Pancreas (tissue), 10 donors: ENCODE data around the gene PF4V1. TPM values are rescaled to one million over a fixed set of nuclear protein-coding genes. Genes with fewer than 3 reads are reported as not detected.
A peak's percentile ranks its signal among the peaks of the same experiment; 100 is the strongest.

Experiments used
- ATAC-seq, 4 donors: fragments of 200-7000 bp; cut with Tn5 transposase; one replicate each; pipeline versions ENCODE4 v1.8.0 to v1.9.1; 2020; ENCODE audit warnings: mild to moderate bottlenecking in 4 of 4, moderate library complexity in 4 of 4
- DNase-seq, 6 donors: peaks; one replicate each; pipeline ENCODE4 v3.0.0-alpha.2; 2020
- FAIRE-seq: peaks from 2 replicates; lab custom pipeline; 2012; peaks lifted over from hg19 to GRCh38; lab: Jason Lieb, UNC
- H3K27ac ChIP-seq, 4 donors: fragments of 200-600 bp; sonication (generic); 1 replicate in 3 of 4; 2 replicates in 1 of 4; pipeline versions ENCODE4 v1.5.0 to v1.8.0; 2020
- H3K27me3 ChIP-seq, 4 donors: fragments of 200-600 bp; one replicate each; pipeline ENCODE4 v1.8.0; 2021
- H3K36me3 ChIP-seq, 3 donors: fragments of 200-600 bp; sonication (generic) in 1 of 3; one replicate each; pipeline versions ENCODE4 v1.5.0 to v1.8.0; 2020 to 2021
- H3K4me1 ChIP-seq, 3 donors: fragments of 200-600 bp; one replicate each; pipeline ENCODE4 v1.8.0; 2021
- H3K4me3 ChIP-seq, 4 donors: fragments of 200-600 bp; sonication (generic) in 2 of 4; one replicate each; pipeline versions ENCODE4 v1.5.0 to v1.8.0; 2020 to 2021
- H3K9me3 ChIP-seq, 4 donors: fragments of 200-600 bp; one replicate each; pipeline ENCODE4 v1.8.0; 2021
- WGBS, 2 donors: extraction: QIAGEN DNeasy Blood & Tissue Kit; methylation state at CpG; one replicate each; pipeline ENCODE4 v1.1.7; 2013; 5-methylcytosine and 5-hydroxymethylcytosine counted together
- intact Hi-C, 3 donors: fragments of 100-400 bp; cut with DNase I; formaldehyde crosslinking; loops; one replicate each; pipeline versions ENCODE4 v1.11.1 to v1.14.2; 2022
- polyA plus RNA-seq, 2 donors: library from polyadenylated mRNA; stranded (reverse); fragments of 200-250 nt; gene quantifications; one replicate each; pipeline ENCODE4 v1.2.3, GENCODE V29; 2013
- total RNA-seq, 6 donors: library from RNA; stranded (reverse); fragmentation: NEBNext Ultra II Directional in 4 of 6; extraction: Animal tissue kit (Norgen Biotek cat#: 25700) in 4 of 6; gene quantifications; one replicate each; pipeline versions ENCODE4 v1.2.1 to v1.2.4, GENCODE V29; 2021 to 2023
- TF ChIP-seq, protein P1 (sequence below), 4 donors: fragments of 200-600 bp; sonication (generic) in 3 of 4; IDR thresholded peaks; one replicate each; pipeline versions ENCODE4 v1.5.0 to v1.8.0; 2021; ENCODE audit warnings: antibody characterized with exemption in 4 of 4
- donor health status: healthy with polysubstance abuse.
- donor health status: DM: no; HTN: no; CAD: no; lungs with moderate emphysema.
- donor health status: DM: no; HTN: no; CAD: no.
- donor health status: control.
- donor health status: control.
- donor health status: Bipolar disorder and iron deficiency.
- donor health status: DM: yes; HTN: yes; CAD: no.
- donor health status: DM: no; HTN: no; CAD: no.
- donor health status: DM: no; HTN: no; CAD: no.
- donor health status: DM: yes; HTN: yes; CAD: no.

PF4V1 gene
- total and polyA plus RNA-seq, 8 donors: 0.53 TPM; not detected in 7

DNA sequence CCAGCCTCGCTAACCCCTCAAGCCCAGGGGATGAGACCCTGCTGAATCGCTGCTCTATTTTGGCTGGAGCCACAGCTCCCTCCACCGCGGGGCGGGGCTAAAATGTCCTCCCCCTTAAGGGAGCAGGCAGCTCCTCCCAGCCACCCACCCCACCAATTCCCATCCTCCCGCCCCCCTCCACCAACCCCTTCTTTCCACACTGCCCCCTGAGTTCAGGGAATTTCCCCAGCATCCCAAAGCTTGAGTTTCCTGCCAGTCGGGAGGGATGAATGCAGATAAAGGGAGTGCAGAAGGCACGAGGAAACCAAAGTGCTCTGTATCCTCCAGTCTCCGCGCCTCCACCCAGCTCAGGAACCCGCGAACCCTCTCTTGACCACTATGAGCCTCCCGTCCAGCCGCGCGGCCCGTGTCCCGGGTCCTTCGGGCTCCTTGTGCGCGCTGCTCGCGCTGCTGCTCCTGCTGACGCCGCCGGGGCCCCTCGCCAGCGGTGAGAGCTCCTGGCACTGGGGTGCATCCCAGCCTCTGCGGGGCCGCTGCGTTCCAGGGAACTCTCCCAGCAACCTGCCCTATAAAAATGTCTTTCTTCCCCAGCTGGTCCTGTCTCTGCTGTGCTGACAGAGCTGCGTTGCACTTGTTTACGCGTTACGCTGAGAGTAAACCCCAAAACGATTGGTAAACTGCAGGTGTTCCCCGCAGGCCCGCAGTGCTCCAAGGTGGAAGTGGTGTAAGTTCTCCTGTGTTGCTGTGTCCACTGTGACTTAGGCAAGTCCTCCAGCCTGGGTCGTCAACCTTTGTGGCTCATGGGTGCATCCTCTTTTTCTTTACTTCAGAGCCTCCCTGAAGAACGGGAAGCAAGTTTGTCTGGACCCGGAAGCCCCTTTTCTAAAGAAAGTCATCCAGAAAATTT lies 16.5 kb upstream of the PF4V1 start, which contains the start of gene CXCL6:
CXCL6 (plus strand) TSS at position 306 of the 907 bp plus-strand sequence; CDS start at position 379, 73 bp downstream.
- Histone ChIP-seq H3K36me3 (no peaks in the 10 kb centered on the region), H3K4me3 (peak within 1 kb of the TSS in 3 of 4 donors; percentile 13 to 47 (median 25)), H3K27ac (peak within 1 kb of the TSS in 2 of 4 donors; percentile 58 to 66), H3K4me1 (peaks cover 0 to 4% (median 3%) of the 10 kb centered on the region in 3 donors), H3K27me3 (peaks cover 0 to 4% (median 2%) of the 10 kb centered on the region in 4 donors), H3K9me3 (no peaks in the 10 kb centered on the region)
- FAIRE-seq (no peak), ATAC-seq (peak; percentile 48 to 81 (median 76)), DNase-seq (peak in 5 of 6 donors; percentile 12 to 74 (median 29))
- WGBS, 2 donors: 7 to 11% methylated on average over 40 to 41 of the region's 41 CpGs
- intact Hi-C loops: no loop called here
- TF ChIP-seq, protein P1, sequence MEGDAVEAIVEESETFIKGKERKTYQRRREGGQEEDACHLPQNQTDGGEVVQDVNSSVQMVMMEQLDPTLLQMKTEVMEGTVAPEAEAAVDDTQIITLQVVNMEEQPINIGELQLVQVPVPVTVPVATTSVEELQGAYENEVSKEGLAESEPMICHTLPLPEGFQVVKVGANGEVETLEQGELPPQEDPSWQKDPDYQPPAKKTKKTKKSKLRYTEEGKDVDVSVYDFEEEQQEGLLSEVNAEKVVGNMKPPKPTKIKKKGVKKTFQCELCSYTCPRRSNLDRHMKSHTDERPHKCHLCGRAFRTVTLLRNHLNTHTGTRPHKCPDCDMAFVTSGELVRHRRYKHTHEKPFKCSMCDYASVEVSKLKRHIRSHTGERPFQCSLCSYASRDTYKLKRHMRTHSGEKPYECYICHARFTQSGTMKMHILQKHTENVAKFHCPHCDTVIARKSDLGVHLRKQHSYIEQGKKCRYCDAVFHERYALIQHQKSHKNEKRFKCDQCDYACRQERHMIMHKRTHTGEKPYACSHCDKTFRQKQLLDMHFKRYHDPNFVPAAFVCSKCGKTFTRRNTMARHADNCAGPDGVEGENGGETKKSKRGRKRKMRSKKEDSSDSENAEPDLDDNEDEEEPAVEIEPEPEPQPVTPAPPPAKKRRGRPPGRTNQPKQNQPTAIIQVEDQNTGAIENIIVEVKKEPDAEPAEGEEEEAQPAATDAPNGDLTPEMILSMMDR (IDR thresholded peaks at IDR 0.05): no peak

DNA sequence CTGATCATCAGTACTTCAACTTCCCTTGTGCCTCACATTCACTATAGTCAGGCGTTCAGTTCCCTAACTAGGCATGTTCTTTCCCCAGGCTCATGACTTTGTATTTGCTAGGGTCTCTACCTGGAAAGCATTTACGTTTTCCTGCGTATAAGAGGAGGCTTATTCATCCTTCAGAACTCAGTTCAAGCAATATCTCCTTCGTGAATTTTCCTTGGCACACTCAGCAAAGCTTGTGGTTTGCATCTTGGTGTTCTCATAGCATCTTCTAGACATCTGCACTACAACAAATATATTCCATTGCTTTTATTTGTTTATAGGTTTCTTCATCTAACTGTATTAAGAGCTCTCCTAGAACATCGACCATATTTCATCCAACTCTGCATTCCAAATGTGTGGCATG lies 14.0 kb upstream of the PF4V1 start:
- no peaks in the 10 kb centered on the region for H3K36me3 ChIP-seq
- TF ChIP-seq, protein P1 (IDR thresholded peaks at IDR 0.05): no peak
- H3K27ac ChIP-seq: peak overlapping the region in 1 of 4 donors; percentile 6
- WGBS, 2 donors: 68 to 76% methylated on average over 5 of the region's 5 CpGs
- intact Hi-C loops: no loop called here
- ATAC-seq (no peak), DNase-seq (no peak), FAIRE-seq (no peak)
- peaks cover 0 to 4% (median 2%) of the 10 kb centered on the region in 4 donors for H3K27me3 ChIP-seq
- no peak overlapping the region for H3K4me3 ChIP-seq
- peaks cover 0 to 4% (median 3%) of the 10 kb centered on the region in 3 donors for H3K4me1 ChIP-seq
- H3K9me3 ChIP-seq: no peaks in the 10 kb centered on the region

DNA sequence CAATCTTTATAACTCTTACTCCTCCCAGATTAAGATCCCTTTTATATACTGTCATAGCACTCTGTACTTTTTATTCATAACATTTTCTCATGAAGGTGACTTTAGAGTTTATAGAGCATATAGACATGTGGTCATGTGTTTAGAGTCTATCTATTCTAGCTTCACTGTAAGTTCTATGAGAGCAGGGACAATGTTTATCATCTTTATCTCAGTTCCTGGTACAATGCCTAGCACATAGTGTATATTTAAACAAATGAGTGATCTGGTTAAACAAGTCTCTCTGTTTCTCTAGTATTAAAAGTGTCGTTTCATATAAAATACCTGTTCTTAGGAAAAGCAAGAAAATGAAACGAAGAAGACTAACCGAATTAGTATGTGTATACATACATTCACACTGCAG lies 13.4 kb upstream of the PF4V1 start:
- no peaks in the 10 kb centered on the region for H3K9me3 ChIP-seq
- no peak overlapping the region for H3K27ac ChIP-seq
- H3K36me3 ChIP-seq: no peaks in the 10 kb centered on the region
- H3K27me3 ChIP-seq: peaks cover 0 to 4% (median 2%) of the 10 kb centered on the region in 4 donors
- no peak overlapping the region for H3K4me3 ChIP-seq
- TF ChIP-seq, protein P1 (IDR thresholded peaks at IDR 0.05): no peak
- FAIRE-seq (no peak), DNase-seq (no peak), ATAC-seq (peak in 1 of 4 donors; percentile 15)
- 60 to 67% methylated on average over 3 of the region's 3 CpGs for WGBS, 2 donors
- H3K4me1 ChIP-seq: peaks cover 0 to 4% (median 3%) of the 10 kb centered on the region in 3 donors
- intact Hi-C loops: no loop called here

DNA sequence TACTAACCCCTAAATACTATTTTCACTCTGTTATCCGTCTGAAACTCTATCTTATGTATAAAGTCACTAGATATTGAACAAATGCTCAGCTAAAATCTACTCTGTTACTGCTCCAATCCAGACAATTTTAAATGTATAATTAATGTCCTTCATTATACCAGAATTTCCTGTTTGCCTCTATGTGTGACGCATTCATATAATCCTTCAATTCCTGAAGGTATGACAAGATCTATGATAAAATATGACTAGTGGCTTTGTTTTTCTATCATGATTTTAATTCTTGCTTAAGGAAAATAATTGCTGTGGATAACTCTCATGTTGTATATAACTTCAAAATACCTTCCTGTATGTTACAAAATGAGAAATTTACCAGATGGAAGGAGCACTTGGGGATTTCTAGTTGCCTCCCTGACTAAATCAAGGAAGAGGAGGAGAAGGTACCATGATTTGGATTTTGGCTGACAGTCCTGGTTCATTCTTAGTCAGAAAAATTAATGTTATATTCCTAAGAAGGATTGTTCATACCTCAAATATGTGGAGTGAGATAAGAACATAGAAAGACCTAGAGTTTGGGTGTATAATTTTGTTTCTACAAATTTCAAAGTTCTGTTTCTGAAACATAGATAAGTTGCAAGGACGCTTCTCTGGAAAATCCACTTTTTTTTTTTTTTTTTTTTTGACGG lies 11.7 kb upstream of the PF4V1 start:
- Histone ChIP-seq H3K9me3 (no peaks in the 10 kb centered on the region), H3K36me3 (no peaks in the 10 kb centered on the region), H3K27ac (no peak overlapping the region), H3K4me3 (no peak overlapping the region), H3K4me1 (peaks cover 0 to 4% (median 3%) of the 10 kb centered on the region in 3 donors), H3K27me3 (peaks cover 0 to 4% (median 2%) of the 10 kb centered on the region in 4 donors)
- intact Hi-C loops: no loop called here
- DNase-seq (no peak), FAIRE-seq (no peak), ATAC-seq (no peak)
- TF ChIP-seq, protein P1 (IDR thresholded peaks at IDR 0.05): no peak
- WGBS, 2 donors: 55 to 78% methylated on average over 3 to 4 of the region's 4 CpGs
